ENCODE measurements around the gene SAPCD2. TPM values are rescaled to one million over a fixed set of nuclear protein-coding genes. Genes with fewer than 3 reads are reported as not detected.

The SAPCD2 gene
- total and polyA plus RNA-seq, 12 donors: 0.07 to 1.7 (median 0.58) TPM

DNA sequence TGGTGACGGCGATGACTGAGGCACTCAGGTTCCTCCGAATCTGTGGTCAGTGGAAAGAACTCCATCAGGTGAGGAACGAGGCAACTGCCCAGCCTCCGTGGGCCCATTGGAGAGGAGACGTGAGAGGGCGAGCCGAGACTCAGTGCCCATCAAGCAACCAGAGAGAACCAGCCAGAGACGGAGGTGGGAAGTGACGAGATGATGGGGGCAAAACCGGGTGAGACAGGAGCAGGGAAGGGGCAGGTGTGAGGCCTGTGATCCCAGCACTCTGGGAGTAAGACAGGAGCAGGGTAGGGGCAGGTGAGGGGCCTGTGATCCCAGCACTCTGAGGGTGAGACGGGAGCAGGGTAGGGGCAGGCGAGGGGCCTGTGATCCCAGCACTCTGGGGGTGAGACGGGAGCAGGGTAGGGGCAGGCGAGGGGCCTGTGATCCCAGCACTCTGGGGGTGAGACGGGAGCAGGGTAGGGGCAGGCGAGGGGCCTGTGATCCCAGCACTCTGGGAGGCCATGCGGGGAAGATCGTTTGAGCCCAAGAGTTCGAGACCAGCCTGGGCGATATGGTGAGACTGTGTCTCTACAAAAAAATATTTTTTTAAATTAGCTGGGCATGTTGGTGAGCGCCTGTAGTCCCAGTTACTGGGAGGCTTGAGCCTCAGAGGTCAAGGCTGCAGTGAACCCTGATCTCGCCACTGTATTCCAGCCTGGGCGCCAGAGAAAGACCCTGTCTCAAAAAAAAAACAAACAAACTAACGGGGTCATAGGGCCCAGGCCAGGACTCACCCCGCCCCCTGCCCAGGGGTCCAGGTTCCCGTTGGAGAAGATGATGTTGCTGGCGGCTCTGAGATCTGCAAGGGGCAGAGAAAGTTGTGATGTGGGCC lies 40.8 kb upstream of the SAPCD2 start:
- 86 to 89% (median 89%) methylated on average over 26 to 28 of the region's 28 CpGs for WGBS, 4 donors
- no peaks in the 10 kb centered on the region for H3K9me3 ChIP-seq (replicated peaks in 1 of 3)
- no peaks in the 10 kb centered on the region for H3K27me3 ChIP-seq
- DNase-seq: no peak
- H3K27ac ChIP-seq: no peak overlapping the region
- no peak for TF ChIP-seq POLR2A (IDR thresholded peaks at IDR 0.05)
- TF ChIP-seq, protein P1, sequence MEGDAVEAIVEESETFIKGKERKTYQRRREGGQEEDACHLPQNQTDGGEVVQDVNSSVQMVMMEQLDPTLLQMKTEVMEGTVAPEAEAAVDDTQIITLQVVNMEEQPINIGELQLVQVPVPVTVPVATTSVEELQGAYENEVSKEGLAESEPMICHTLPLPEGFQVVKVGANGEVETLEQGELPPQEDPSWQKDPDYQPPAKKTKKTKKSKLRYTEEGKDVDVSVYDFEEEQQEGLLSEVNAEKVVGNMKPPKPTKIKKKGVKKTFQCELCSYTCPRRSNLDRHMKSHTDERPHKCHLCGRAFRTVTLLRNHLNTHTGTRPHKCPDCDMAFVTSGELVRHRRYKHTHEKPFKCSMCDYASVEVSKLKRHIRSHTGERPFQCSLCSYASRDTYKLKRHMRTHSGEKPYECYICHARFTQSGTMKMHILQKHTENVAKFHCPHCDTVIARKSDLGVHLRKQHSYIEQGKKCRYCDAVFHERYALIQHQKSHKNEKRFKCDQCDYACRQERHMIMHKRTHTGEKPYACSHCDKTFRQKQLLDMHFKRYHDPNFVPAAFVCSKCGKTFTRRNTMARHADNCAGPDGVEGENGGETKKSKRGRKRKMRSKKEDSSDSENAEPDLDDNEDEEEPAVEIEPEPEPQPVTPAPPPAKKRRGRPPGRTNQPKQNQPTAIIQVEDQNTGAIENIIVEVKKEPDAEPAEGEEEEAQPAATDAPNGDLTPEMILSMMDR (IDR thresholded peaks at IDR 0.05): no peak
- peaks cover 0 to 63% of the 10 kb centered on the region in 2 donors for H3K36me3 ChIP-seq (replicated peaks in 1 of 2)
- H3K4me1 ChIP-seq (replicated peaks in 1 of 2): peaks cover 5 to 11% of the 10 kb centered on the region in 2 donors
- no peak overlapping the region for H3K4me3 ChIP-seq
- intact Hi-C loops (cut with DNase I): no loop called here

- intact Hi-C loops (cut with DNase I): no loop called here
These were observed 40.0 kb upstream of the SAPCD2 start for GRCh38 chr9:137110147-137110910.

DNA sequence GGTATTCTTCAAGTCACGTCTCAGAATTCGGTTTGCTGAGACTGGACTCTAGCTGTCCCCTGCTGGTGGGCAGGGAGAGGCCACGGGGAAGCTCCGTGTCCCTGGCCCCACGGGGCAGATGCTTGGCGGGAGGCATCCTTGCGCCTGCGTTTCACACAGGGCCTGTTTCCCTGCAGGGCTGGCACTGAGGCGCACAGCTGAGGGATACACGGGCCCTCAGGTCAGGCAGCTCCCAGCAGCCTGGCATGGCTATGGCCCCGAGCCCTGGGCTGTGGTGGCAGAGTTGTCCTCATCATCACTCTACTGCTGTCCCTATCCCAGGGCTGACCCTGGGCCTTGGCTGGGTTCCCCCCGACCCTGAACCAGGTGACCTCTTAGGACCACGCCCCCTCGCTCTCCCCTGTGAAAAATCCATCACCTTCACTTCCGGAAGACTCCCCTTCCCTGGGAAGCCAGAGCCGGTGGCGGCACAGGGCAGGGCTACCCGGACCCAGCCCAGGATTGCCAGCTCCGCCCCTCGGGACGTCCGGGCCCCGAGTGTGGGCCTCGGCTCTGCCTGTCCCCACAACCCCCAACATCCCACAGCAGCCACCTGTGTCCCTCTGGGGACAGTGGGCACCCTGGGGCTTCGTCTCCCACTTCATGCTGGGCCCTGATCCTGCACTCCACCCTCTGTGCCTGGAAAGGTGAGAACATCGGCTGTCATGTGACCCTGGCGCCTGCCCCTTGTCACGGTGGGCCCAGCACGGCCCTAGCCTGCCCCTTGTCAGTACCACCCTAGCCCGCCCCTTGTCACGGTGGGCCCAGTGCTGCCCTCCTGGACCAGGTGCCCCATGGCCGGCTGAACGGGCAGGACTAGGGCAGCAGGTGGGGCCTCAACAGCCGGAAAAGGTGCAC lies 39.1 kb upstream of the SAPCD2 start:
- Histone ChIP-seq H3K27ac (no peak overlapping the region), H3K36me3 (replicated peaks in 1 of 2) (peaks cover 0 to 80% of the 10 kb centered on the region in 2 donors), H3K4me1 (replicated peaks in 1 of 2) (peaks cover 0 to 6% of the 10 kb centered on the region in 2 donors), H3K9me3 (replicated peaks in 1 of 3) (no peaks in the 10 kb centered on the region), H3K4me3 (no peak overlapping the region), H3K27me3 (no peaks in the 10 kb centered on the region)
- no peak for TF ChIP-seq POLR2A (IDR thresholded peaks at IDR 0.05)
- TF ChIP-seq, protein P1 (IDR thresholded peaks at IDR 0.05): no peak
- intact Hi-C loops (cut with DNase I): no loop called here
- 80 to 85% (median 83%) methylated on average over 17 to 34 of the region's 34 CpGs for WGBS, 4 donors
- DNase-seq: no peak

More at GRCh38 chr9:137110147-137110910, 40.0 kb upstream of the SAPCD2 start:
- H3K9me3 ChIP-seq (replicated peaks in 1 of 3): no peaks in the 10 kb centered on the region
- DNase-seq: no peak
- peaks cover 0 to 71% of the 10 kb centered on the region in 2 donors for H3K36me3 ChIP-seq (replicated peaks in 1 of 2)
- H3K4me3 ChIP-seq: no peak overlapping the region
- H3K27me3 ChIP-seq: no peaks in the 10 kb centered on the region
- peaks cover 5 to 11% of the 10 kb centered on the region in 2 donors for H3K4me1 ChIP-seq (replicated peaks in 1 of 2)
- no peak overlapping the region for H3K27ac ChIP-seq
- no peak for TF ChIP-seq POLR2A (IDR thresholded peaks at IDR 0.05)
- TF ChIP-seq, protein P1 (IDR thresholded peaks at IDR 0.05): no peak
- WGBS, 4 donors: 83 to 90% (median 88%) methylated on average over 15 to 38 of the region's 38 CpGs
